Thoracic aorta (tissue), 2 donors: ENCODE data around the gene SPECC1L. TPM values are rescaled to one million over a fixed set of nuclear protein-coding genes. Genes with fewer than 3 reads are reported as not detected.

Experiments used
- ATAC-seq: fragments of 150-250 bp; one replicate; pipeline ENCODE4 v1.8.0; 2017; ENCODE audit warnings: low read depth; ENCODE audit not compliant: insufficient number of reproducible peaks, low FRiP score
- DNase-seq: peaks from one replicate; pipeline ENCODE4 v3.0.0-alpha.2; 2020; ENCODE audit warnings: low spot score
- H3K27ac ChIP-seq, 2 donors: fragments of 200-600 bp; sonication (generic); 1 replicate in 1 of 2; 2 replicates in 1 of 2; pipeline ENCODE4 v1.5.1; 2016; ENCODE audit warnings: mild to moderate bottlenecking in 2 of 2, moderate library complexity in 2 of 2
- H3K27me3 ChIP-seq: fragments of 200-600 bp; sonication (generic); replicated peaks from 2 replicates; pipeline ENCODE4 v1.6.0; 2016; ENCODE audit warnings: mild to moderate bottlenecking; ENCODE audit not compliant: insufficient read depth
- H3K36me3 ChIP-seq: fragments of 200-600 bp; sonication (generic); one replicate; pipeline ENCODE4 v1.5.1; 2016
- H3K4me1 ChIP-seq, 2 donors: fragments of 200-600 bp; sonication (generic); 1 replicate in 1 of 2; 2 replicates in 1 of 2; pipeline versions ENCODE4 v1.5.1 to v1.6.0; 2016; ENCODE audit warnings: low read depth in 2 of 2, mild to moderate bottlenecking in 1 of 2; ENCODE audit not compliant: control insufficient read depth in 1 of 2
- H3K4me3 ChIP-seq: fragments of 200-600 bp; sonication (generic); 2 replicates; pipeline ENCODE4 v1.5.1; 2016; ENCODE audit warnings: mild to moderate bottlenecking
- H3K9me3 ChIP-seq: fragments of 200-600 bp; sonication (generic); 2 replicates; pipeline ENCODE4 v1.5.1; 2016
- CTCF ChIP-seq: fragments of 200-600 bp; sonication (generic); IDR thresholded peaks from one replicate; pipeline ENCODE4 v1.5.1; 2019; ENCODE audit warnings: antibody characterized with exemption
- total RNA-seq, 2 donors: library from RNA; depleted of rRNA; stranded (reverse); fragments of >200 nt; gene quantifications; one replicate each; pipeline versions ENCODE4 v1.1.0 to v1.2.3, GENCODE V29; 2016

The SPECC1L gene
- total RNA-seq, 2 donors from 2014 or later = 49.4 to 50.0 TPM

DNA sequence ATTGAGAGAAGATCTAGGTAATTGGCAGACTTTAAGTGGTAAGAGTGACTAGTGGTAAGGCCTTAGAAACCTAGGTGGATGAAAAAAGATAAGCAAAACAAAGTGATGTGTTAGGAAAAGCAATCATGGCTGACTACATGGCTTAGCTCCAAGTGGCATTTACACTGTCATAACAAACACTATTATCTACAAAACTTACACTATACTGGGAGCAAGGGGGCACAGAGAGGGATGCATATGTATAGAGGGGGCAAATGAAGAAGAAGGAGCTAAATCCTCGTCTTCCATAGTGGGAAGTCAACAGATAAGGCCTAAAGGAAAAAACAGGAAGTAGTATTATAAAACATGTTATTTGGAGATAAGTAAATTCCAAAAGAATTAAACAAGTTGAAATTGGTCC is 189.3 kb downstream of the SPECC1L start:
- no peak for DNase-seq
- ATAC-seq = no peak
- Histone ChIP-seq H3K4me1 (peaks cover 0 to 14% of the 10 kb centered on the region in 2 donors), H3K4me3 (no peak overlapping the region), H3K27me3 (no peaks in the 10 kb centered on the region), H3K27ac (no peak overlapping the region), H3K36me3 (no peaks in the 10 kb centered on the region), H3K9me3 (no peaks in the 10 kb centered on the region)
- TF ChIP-seq CTCF = no peak

DNA sequence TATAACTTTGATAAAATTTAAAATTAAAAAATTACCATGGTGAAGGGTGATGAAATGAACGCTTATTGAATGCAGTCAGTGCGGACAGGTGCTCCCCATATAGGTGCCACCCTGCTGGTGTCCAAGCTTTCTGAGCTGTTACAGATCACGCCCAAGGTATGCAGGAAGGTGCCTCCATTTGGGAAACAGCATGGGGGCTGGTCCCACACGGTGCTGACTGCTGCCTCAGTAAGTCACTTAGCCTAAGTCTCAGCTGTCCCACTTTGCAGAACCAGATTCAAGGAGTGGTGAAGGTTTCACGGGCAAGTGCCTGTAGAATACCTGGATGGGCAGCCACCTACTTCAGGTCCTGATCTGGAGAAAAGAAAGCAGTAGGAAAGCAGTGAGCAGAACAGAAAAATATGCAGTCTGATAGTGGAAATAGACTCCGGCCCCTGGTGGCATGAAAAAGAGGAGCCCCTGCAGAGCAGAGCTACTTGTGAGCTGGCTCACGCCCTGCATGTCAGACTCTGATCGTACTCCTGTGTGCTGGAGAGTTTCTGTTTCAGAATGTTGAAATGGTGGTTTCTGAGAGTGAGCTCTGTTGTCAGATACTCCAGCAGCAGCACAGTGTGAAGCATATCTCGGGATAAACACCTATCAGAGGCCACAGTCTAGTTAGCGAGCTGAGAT is 189.9 kb downstream of the SPECC1L start:
- Histone ChIP-seq H3K27me3 (no peaks in the 10 kb centered on the region), H3K4me1 (peaks cover 0 to 18% of the 10 kb centered on the region in 2 donors), H3K36me3 (no peaks in the 10 kb centered on the region), H3K4me3 (no peak overlapping the region), H3K27ac (no peak overlapping the region), H3K9me3 (no peaks in the 10 kb centered on the region)
- no peak for ATAC-seq
- no peak for DNase-seq
- TF ChIP-seq CTCF = no peak

DNA sequence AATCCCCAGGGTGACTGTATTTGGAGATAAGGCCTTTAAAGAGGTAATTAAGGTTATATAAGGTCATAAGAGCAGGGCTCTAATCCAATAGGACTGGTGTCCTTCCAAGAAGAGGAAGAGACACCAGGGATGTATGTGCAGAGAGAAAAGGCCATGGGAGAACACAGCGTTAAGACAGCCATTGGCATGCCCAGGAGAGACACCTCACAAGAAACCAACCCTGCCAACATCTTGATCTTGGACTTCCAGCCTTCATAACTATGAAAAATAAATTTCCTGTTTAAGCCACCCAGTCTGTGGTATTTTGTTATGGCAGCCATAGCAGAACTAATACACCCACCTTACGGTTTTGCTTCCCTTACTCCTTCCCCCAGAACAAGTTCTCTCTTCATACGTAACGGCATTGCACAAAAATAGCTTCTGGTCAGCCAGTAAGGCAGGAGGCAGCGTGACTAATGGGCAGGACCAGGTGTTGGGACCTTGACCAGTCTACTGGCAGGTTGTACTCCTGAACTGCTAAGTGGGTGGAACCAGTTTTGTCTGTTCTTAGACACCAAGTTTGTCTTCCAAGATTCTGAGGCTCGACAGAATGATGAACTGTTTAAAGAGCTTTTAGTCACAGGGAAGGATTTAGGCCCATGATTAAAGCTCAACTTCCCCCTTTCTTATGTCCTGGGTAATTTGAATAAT is 192.6 kb downstream of the SPECC1L start:
- H3K4me1 ChIP-seq = peaks cover 6 to 37% of the 10 kb centered on the region in 2 donors
- no peak for TF ChIP-seq CTCF
- H3K27ac ChIP-seq = no peak overlapping the region
- no peaks in the 10 kb centered on the region for H3K27me3 ChIP-seq
- H3K4me3 ChIP-seq = no peak overlapping the region
- H3K36me3 ChIP-seq = no peaks in the 10 kb centered on the region
- DNase-seq (no peak), ATAC-seq (no peak)
- no peaks in the 10 kb centered on the region for H3K9me3 ChIP-seq

- peaks cover 6 to 28% of the 10 kb centered on the region in 2 donors for H3K4me1 ChIP-seq
- no peak overlapping the region for H3K27ac ChIP-seq
- ATAC-seq (no peak), DNase-seq (no peak)
- no peak for TF ChIP-seq CTCF
- no peak overlapping the region for H3K4me3 ChIP-seq
- H3K27me3 ChIP-seq = no peaks in the 10 kb centered on the region
- no peaks in the 10 kb centered on the region for H3K9me3 ChIP-seq
- no peaks in the 10 kb centered on the region for H3K36me3 ChIP-seq
Measured at GRCh38 chr22:24465566-24465965, 194.9 kb downstream of the SPECC1L start.

DNA sequence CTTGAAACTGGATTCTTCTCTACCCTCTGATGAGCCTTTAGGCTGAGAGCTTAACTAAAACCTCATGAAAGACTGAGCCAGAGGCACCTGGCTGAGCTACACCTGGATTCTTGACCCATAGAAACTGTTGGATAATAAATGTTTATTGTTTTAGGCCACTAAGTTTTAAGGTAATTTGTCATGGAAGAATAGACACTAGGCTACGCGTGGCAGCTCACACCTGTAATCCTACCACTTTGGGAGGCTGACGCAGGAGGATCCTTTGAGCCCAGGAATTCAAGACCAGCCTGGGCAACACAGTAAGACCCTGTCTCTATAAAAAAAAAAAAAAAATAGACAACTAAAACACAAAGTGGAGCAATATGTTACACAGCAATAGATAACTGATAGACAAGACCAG is 195.3 kb downstream of the SPECC1L start:
- H3K27ac ChIP-seq = no peak overlapping the region

More for the DNA sequence above, 195.3 kb downstream of the SPECC1L start:
- DNase-seq (no peak), ATAC-seq (no peak)
- Histone ChIP-seq H3K9me3 (no peaks in the 10 kb centered on the region), H3K36me3 (no peaks in the 10 kb centered on the region), H3K4me3 (no peak overlapping the region), H3K27me3 (no peaks in the 10 kb centered on the region), H3K4me1 (peaks cover 6 to 25% of the 10 kb centered on the region in 2 donors)
- TF ChIP-seq CTCF = no peak
